Measurements from ENCODE around the gene CDKAL1.

Gene CDKAL1

GRCh38 chr6:20664250-20664649 is 130.0 kb downstream of the CDKAL1 start:
- Histone ChIP-seq H4K20me1 (ENCODE audit: insufficient read depth) (no peaks in the 10 kb centered on the region), H3K36me3 (ENCODE audit: insufficient read depth) (no peaks in the 10 kb centered on the region), H3K79me2 (ENCODE audit: insufficient read depth, low read depth) (no peaks in the 10 kb centered on the region), H3K4me2 (no peak overlapping the region), H3K9ac (no peak overlapping the region), H3K4me1 (ENCODE audit: low read depth, poor library complexity, severe bottlenecking) (no peaks in the 10 kb centered on the region), H3K4me3 (IDR thresholded peaks at IDR 0.05; ENCODE audit: insufficient read depth, low read depth, low read length) (no peak overlapping the region), H3K27ac (no peak overlapping the region), H3K27me3 (ENCODE audit: insufficient read depth, low read depth) (no peaks in the 10 kb centered on the region), H2AFZ (ENCODE audit: low read depth) (no peak overlapping the region)
- no peak for TF ChIP-seq CTCF (conservative IDR thresholded peaks at IDR 0.05; ENCODE audit: low read depth, low read length)

GRCh38 chr6:20665290-20665689 is 131.0 kb downstream of the CDKAL1 start:
- Histone ChIP-seq H3K36me3 (ENCODE audit: insufficient read depth) (no peaks in the 10 kb centered on the region), H3K4me1 (ENCODE audit: low read depth, poor library complexity, severe bottlenecking) (no peaks in the 10 kb centered on the region), H4K20me1 (ENCODE audit: insufficient read depth) (no peaks in the 10 kb centered on the region), H3K79me2 (ENCODE audit: insufficient read depth, low read depth) (no peaks in the 10 kb centered on the region), H3K27ac (no peak overlapping the region), H2AFZ (ENCODE audit: low read depth) (no peak overlapping the region), H3K4me3 (IDR thresholded peaks at IDR 0.05; ENCODE audit: insufficient read depth, low read depth, low read length) (no peak overlapping the region), H3K27me3 (ENCODE audit: insufficient read depth, low read depth) (no peaks in the 10 kb centered on the region), H3K4me2 (no peak overlapping the region), H3K9ac (no peak overlapping the region)
- no peak for TF ChIP-seq CTCF (conservative IDR thresholded peaks at IDR 0.05; ENCODE audit: low read depth, low read length)

GRCh38 chr6:20669571-20670314 is 135.5 kb downstream of the CDKAL1 start:
- H3K4me3 ChIP-seq (IDR thresholded peaks at IDR 0.05; ENCODE audit: insufficient read depth, low read depth, low read length) = no peak overlapping the region
- H3K27me3 ChIP-seq (ENCODE audit: insufficient read depth, low read depth) = no peaks in the 10 kb centered on the region
- TF ChIP-seq CTCF (conservative IDR thresholded peaks at IDR 0.05; ENCODE audit: low read depth, low read length) = no peak
- H2AFZ ChIP-seq (ENCODE audit: low read depth) = no peak overlapping the region
- H3K4me1 ChIP-seq (ENCODE audit: low read depth, poor library complexity, severe bottlenecking) = no peaks in the 10 kb centered on the region
- H3K36me3 ChIP-seq (ENCODE audit: insufficient read depth) = no peaks in the 10 kb centered on the region
- H3K4me2 ChIP-seq = no peak overlapping the region
- H3K79me2 ChIP-seq (ENCODE audit: insufficient read depth, low read depth) = no peaks in the 10 kb centered on the region
- no peaks in the 10 kb centered on the region for H4K20me1 ChIP-seq (ENCODE audit: insufficient read depth)
- H3K9ac ChIP-seq = no peak overlapping the region
- H3K27ac ChIP-seq = no peak overlapping the region

- Histone ChIP-seq H3K79me2 (ENCODE audit: insufficient read depth, low read depth) (no peaks in the 10 kb centered on the region), H3K36me3 (ENCODE audit: insufficient read depth) (no peaks in the 10 kb centered on the region), H3K4me1 (ENCODE audit: low read depth, poor library complexity, severe bottlenecking) (no peaks in the 10 kb centered on the region), H3K4me3 (IDR thresholded peaks at IDR 0.05; ENCODE audit: insufficient read depth, low read depth, low read length) (no peak overlapping the region), H3K4me2 (no peak overlapping the region), H2AFZ (ENCODE audit: low read depth) (no peak overlapping the region), H4K20me1 (ENCODE audit: insufficient read depth) (no peaks in the 10 kb centered on the region), H3K27me3 (ENCODE audit: insufficient read depth, low read depth) (no peaks in the 10 kb centered on the region), H3K27ac (no peak overlapping the region), H3K9ac (no peak overlapping the region)
- no peak for TF ChIP-seq CTCF (conservative IDR thresholded peaks at IDR 0.05; ENCODE audit: low read depth, low read length)
Observed at GRCh38 chr6:20670750-20671149, 136.5 kb downstream of the CDKAL1 start.
